Suprapubic skin (tissue), 4 donors: ENCODE results near the gene HBD.

ENCODE experiments used
- EP300 ChIP-seq: sonication (generic); formaldehyde crosslinking; IDR thresholded peaks from one replicate; pipeline ENCODE4 v1.6.1; 2017; ENCODE audit warnings: antibody characterized with exemption
- POLR2A ChIP-seq, 2 donors: fragments of 450-650 bp; IDR thresholded peaks; one replicate each; pipeline ENCODE4 v1.6.1; 2017; ENCODE audit warnings: antibody characterized with exemption in 2 of 2, mild to moderate bottlenecking in 2 of 2, moderate library complexity in 2 of 2
- POLR2AphosphoS5 ChIP-seq, 3 donors: sonication (generic); formaldehyde crosslinking; IDR thresholded peaks; one replicate each; pipeline ENCODE4 v1.6.1; 2017; ENCODE audit warnings: antibody characterized with exemption in 3 of 3
- TF ChIP-seq, protein P1 (sequence below), 2 donors: fragments of 200-600 bp in 1 of 2; fragments of 450-650 bp in 1 of 2; sonication (generic) in 1 of 2; IDR thresholded peaks; one replicate each; pipeline ENCODE4 v1.5.1; 2016 to 2019; ENCODE audit warnings: antibody characterized with exemption in 2 of 2, mild to moderate bottlenecking in 1 of 2, moderate library complexity in 1 of 2

DNA sequence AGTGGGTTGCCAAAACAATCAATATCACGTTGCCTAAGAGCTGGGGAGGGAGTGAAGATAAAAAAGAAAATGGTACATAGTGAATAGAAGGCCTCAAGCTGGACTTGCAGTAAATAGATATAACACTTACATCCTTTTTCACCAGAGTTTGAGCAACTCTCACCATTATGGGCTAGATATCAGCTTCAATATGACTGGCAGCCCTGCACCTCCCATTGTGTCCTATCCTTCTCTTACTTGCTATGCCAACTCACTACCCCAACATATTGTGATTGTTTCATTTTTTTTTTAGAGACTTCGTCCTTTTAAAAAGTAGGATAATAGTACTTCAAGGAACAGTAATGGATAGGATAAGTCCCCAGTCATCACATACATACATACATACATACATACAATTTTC lies 7.9 kb upstream of the HBD start:
- TF ChIP-seq POLR2A (IDR thresholded peaks at IDR 0.05) = no peak
- no peak for TF ChIP-seq EP300
- TF ChIP-seq, protein P1, sequence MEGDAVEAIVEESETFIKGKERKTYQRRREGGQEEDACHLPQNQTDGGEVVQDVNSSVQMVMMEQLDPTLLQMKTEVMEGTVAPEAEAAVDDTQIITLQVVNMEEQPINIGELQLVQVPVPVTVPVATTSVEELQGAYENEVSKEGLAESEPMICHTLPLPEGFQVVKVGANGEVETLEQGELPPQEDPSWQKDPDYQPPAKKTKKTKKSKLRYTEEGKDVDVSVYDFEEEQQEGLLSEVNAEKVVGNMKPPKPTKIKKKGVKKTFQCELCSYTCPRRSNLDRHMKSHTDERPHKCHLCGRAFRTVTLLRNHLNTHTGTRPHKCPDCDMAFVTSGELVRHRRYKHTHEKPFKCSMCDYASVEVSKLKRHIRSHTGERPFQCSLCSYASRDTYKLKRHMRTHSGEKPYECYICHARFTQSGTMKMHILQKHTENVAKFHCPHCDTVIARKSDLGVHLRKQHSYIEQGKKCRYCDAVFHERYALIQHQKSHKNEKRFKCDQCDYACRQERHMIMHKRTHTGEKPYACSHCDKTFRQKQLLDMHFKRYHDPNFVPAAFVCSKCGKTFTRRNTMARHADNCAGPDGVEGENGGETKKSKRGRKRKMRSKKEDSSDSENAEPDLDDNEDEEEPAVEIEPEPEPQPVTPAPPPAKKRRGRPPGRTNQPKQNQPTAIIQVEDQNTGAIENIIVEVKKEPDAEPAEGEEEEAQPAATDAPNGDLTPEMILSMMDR (IDR thresholded peaks at IDR 0.05) = no peak
- TF ChIP-seq POLR2AphosphoS5 (IDR thresholded peaks at IDR 0.05) = no peak
